ENCODE data around the gene INF2.

- TF ChIP-seq CTCF (IDR thresholded peaks at IDR 0.05) (no peak), POLR2AphosphoS5 (IDR thresholded peaks at IDR 0.05) (no peak), POLR2A (IDR thresholded peaks at IDR 0.05) (no peak)
Measured at GRCh38 chr14:104728631-104729030, 39.2 kb downstream of the INF2 start.

Data from upper lobe of left lung (tissue), 4 donors.